Keratinocyte (primary cell): Measurements from ENCODE around the gene ALG10. TPM values are rescaled to one million over a fixed set of nuclear protein-coding genes. Genes with fewer than 3 reads are reported as not detected.
A peak's percentile ranks its signal among the peaks of the same experiment; 100 is the strongest.
"Not testable (repeated sequence)": the region's sequence is repeated elsewhere in the genome, so short reads cannot be mapped to it uniquely, and the experiment has no call there.

ENCODE experiments used
- DNase-seq: peaks from one replicate; pipeline ENCODE4 v3.0.0-alpha.2; 2011; ENCODE audit warnings: low read depth, missing footprints, low spot score
- FAIRE-seq: peaks from 2 replicates; lab custom pipeline; 2011; peaks lifted over from hg19 to GRCh38; lab: Jason Lieb, UNC
- H2AFZ ChIP-seq: 2 replicates; pipeline ENCODE4 v1.6.0; 2012; ENCODE audit warnings: low read length, control low read depth, inconsistent platforms; ENCODE audit not compliant: control insufficient read depth
- H3K27ac ChIP-seq: 2 replicates; pipeline ENCODE4 v1.5.1; 2011; ENCODE audit warnings: low read length; ENCODE audit not compliant: control insufficient read depth, insufficient read depth
- H3K27me3 ChIP-seq: 3 replicates; pipeline ENCODE4 v1.6.0; 2011; ENCODE audit warnings: low read length; ENCODE audit not compliant: control insufficient read depth, insufficient read depth; ENCODE audit errors: extremely low read depth
- H3K36me3 ChIP-seq, 2 experiments: 2 replicates in 1 of 2; 3 replicates in 1 of 2; pipeline ENCODE4 v1.5.1; 2011; ENCODE audit warnings: low read length in 2 of 2, mild to moderate bottlenecking in 1 of 2; ENCODE audit not compliant: control insufficient read depth in 2 of 2, insufficient read depth in 2 of 2; ENCODE audit errors: extremely low read depth in 1 of 2
- H3K4me1 ChIP-seq: 3 replicates; pipeline ENCODE4 v1.5.1; 2011; ENCODE audit warnings: low read length; ENCODE audit not compliant: control insufficient read depth, insufficient read depth; ENCODE audit errors: extremely low read depth
- H3K4me2 ChIP-seq: 3 replicates; pipeline ENCODE4 v1.6.0; 2011; ENCODE audit warnings: low read depth, low read length; ENCODE audit not compliant: control insufficient read depth, insufficient read depth; ENCODE audit errors: extremely low read depth
- H3K4me3 ChIP-seq, 3 experiments: fragments of 200-600 bp in 1 of 3; sonication (generic) in 1 of 3; 2 replicates in 2 of 3; 3 replicates in 1 of 3; pipeline ENCODE4 v1.5.1; 2011 to 2016; ENCODE audit warnings: low read length in 3 of 3, mild to moderate bottlenecking in 3 of 3, control low read depth in 2 of 3, inconsistent platforms in 1 of 3, low read depth in 1 of 3, mixed read lengths in 1 of 3, mixed run types in 1 of 3, moderate library complexity in 1 of 3; ENCODE audit not compliant: control insufficient read depth in 2 of 3, insufficient read depth in 2 of 3; ENCODE audit errors: extremely low read depth in 1 of 3
- H3K79me2 ChIP-seq: 2 replicates; pipeline ENCODE4 v1.6.0; 2012; ENCODE audit warnings: low read length; ENCODE audit not compliant: control insufficient read depth, insufficient read depth
- H3K9ac ChIP-seq: 3 replicates; pipeline ENCODE4 v1.6.0; 2011; ENCODE audit warnings: low read length; ENCODE audit not compliant: control insufficient read depth, insufficient read depth; ENCODE audit errors: extremely low read depth
- H3K9me1 ChIP-seq: 3 replicates; pipeline ENCODE4 v1.6.0; 2011; ENCODE audit warnings: low read length; ENCODE audit not compliant: control insufficient read depth, insufficient read depth; ENCODE audit errors: extremely low read depth
- H3K9me3 ChIP-seq: 2 replicates; pipeline ENCODE4 v1.5.1; 2012; ENCODE audit warnings: low read depth, low read length; ENCODE audit not compliant: control insufficient read depth
- H4K20me1 ChIP-seq: 3 replicates; pipeline ENCODE4 v1.6.0; 2011; ENCODE audit warnings: low read length; ENCODE audit not compliant: control insufficient read depth, insufficient read depth; ENCODE audit errors: extremely low read depth
- CTCF ChIP-seq, 3 experiments: IDR thresholded peaks in 1 of 3; conservative IDR thresholded peaks in 1 of 3; optimal IDR thresholded peaks in 1 of 3; 2 replicates in 2 of 3; 3 replicates in 1 of 3; pipeline versions ENCODE3 to v1.5.1; 2011; ENCODE audit warnings: low read length in 3 of 3, mild to moderate bottlenecking in 3 of 3, moderate library complexity in 2 of 3, control low read depth in 1 of 3, inconsistent platforms in 1 of 3; ENCODE audit not compliant: insufficient read depth in 2 of 3; ENCODE audit errors: extremely low read depth in 1 of 3
- EZH2 ChIP-seq: IDR thresholded peaks from one replicate; pipeline ENCODE4 v1.6.1; 2012; ENCODE audit warnings: inconsistent platforms, mild to moderate bottlenecking, low read length, moderate library complexity
- dilution Hi-C: fragments of 300-500 bp; cut with MboI; formaldehyde crosslinking; loops from one replicate; pipeline ENCODE4 v1.7.0; 2020; ENCODE audit warnings: low sequenced_read_pairs; ENCODE audit not compliant: extremely low pct_ligation_motif_present
- polyA minus RNA-seq, 3 experiments: library from RNA; depleted of rRNA, polyadenylated mRNA; stranded (reverse); fragments of >200 nt; gene quantifications; 1 replicate in 1 of 3; 2 replicates in 1 of 3; 3 replicates in 1 of 3; pipeline ENCODE4 v1.2.3, GENCODE V29; 2011
- polyA plus RNA-seq, 5 experiments: library from polyadenylated mRNA; depleted of rRNA in 3 of 5; stranded (reverse) in 3 of 5; stranded (forward) in 1 of 5; unstranded in 1 of 5; fragments of >200 nt; gene quantifications; 1 replicate in 1 of 5; 2 replicates in 3 of 5; 3 replicates in 1 of 5; pipeline versions ENCODE4 v1.2.1 to v1.2.3, GENCODE V29; 2011 to 2012; ENCODE audit warnings: missing spikeins in 2 of 5, low read depth in 1 of 5, low replicate concordance in 1 of 5

ALG10 gene, protein sequence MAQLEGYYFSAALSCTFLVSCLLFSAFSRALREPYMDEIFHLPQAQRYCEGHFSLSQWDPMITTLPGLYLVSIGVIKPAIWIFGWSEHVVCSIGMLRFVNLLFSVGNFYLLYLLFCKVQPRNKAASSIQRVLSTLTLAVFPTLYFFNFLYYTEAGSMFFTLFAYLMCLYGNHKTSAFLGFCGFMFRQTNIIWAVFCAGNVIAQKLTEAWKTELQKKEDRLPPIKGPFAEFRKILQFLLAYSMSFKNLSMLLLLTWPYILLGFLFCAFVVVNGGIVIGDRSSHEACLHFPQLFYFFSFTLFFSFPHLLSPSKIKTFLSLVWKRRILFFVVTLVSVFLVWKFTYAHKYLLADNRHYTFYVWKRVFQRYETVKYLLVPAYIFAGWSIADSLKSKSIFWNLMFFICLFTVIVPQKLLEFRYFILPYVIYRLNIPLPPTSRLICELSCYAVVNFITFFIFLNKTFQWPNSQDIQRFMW
- polyA plus RNA-seq (7.5 to 10.6 TPM (median 7.6 TPM) in 3 replicates), polyA minus RNA-seq (25.2 to 31.1 TPM (median 29.0 TPM) in 3 replicates)
- 0.34 TPM for polyA plus RNA-seq (2011; ENCODE audit: low read depth)
- polyA plus RNA-seq (2011; cell fraction: cytosol; rRNA removed), result 2.0 and 4.1 TPM in 2 replicates
- 8.3 and 10.6 TPM in 2 replicates for polyA plus RNA-seq (2011; cell fraction: nucleus; rRNA removed)
- 3.1 and 5.7 TPM in 2 replicates for polyA plus RNA-seq (2012; ENCODE audit: low replicate concordance)
- 4.4 TPM for polyA minus RNA-seq (2011; cell fraction: cytosol; rRNA and poly(A)+ RNA removed)
- polyA minus RNA-seq (2011; cell fraction: nucleus; rRNA and poly(A)+ RNA removed), result 23.0 and 30.5 TPM in 2 replicates

- H3K9me1 ChIP-seq, result no peaks in the 10 kb centered on the region
- TF ChIP-seq EZH2 (no peak), CTCF (optimal IDR thresholded peaks at IDR 0.05 in 1 of 3, IDR thresholded peaks at IDR 0.05 in 1 of 3, conservative IDR thresholded peaks at IDR 0.05 in 1 of 3; ENCODE audit: extremely low read depth in 1 of 3, insufficient read depth in 2 of 3, low read length in 3 of 3) (peak; percentile 6 to 53 (median 47))
- H3K36me3 ChIP-seq, result no peaks in the 10 kb centered on the region
- H4K20me1 ChIP-seq, result no peaks in the 10 kb centered on the region
- DNase-seq, result peak; percentile 64
- dilution Hi-C loops, result no loop called here
- H3K9me3 ChIP-seq, result no peaks in the 10 kb centered on the region
- peak within 1 kb of the TSS; percentile 70 for H3K27ac ChIP-seq
- no peaks in the 10 kb centered on the region for H3K27me3 ChIP-seq
- peak; percentile 63 for FAIRE-seq
- H3K9ac ChIP-seq, result peak within 1 kb of the TSS; percentile 85
- peak within 1 kb of the TSS; percentile 72 to 87 (median 86) for H3K4me3 ChIP-seq
- H2AFZ ChIP-seq, result peak within 1 kb of the TSS; percentile 97
- peaks cover 4% of the 10 kb centered on the region for H3K4me1 ChIP-seq
- H3K4me2 ChIP-seq, result peak within 1 kb of the TSS; percentile 92
- peaks cover 5% of the 10 kb centered on the region for H3K79me2 ChIP-seq
Observed at GRCh38 chr12:34022079-34022830, at the start of gene ALG10. TSS of gene ALG10 (plus strand) at chr12:34022496. CDS start at chr12:34022600, 104 bp downstream.

DNA sequence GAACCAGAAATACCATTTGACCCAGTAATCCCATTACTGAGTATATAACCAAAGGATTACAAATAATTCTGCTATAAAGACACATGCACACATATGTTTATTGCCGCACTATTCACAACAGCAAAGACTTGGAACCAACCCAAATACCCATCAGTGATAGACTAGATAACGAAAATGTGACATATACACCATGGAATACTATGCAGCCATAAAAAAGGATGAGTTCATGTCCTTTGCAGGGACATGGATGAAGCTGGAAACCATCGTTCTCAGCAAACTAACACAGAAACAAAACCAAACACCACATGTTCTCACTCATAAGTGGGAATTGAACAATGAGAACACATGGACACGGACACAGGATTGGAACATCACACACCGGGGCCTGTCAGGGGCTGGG is 49.4 kb upstream of the ALG10 start:
- dilution Hi-C loops, H3K4me1 ChIP-seq: not testable (repeated sequence)

More for the DNA sequence above, 49.4 kb upstream of the ALG10 start:
- not testable (repeated sequence) for H3K27me3 ChIP-seq, FAIRE-seq, H3K27ac ChIP-seq, H3K4me2 ChIP-seq, H3K9me1 ChIP-seq, DNase-seq, H3K4me3 ChIP-seq, H3K36me3 ChIP-seq, H3K79me2 ChIP-seq, H3K9ac ChIP-seq, H4K20me1 ChIP-seq, H2AFZ ChIP-seq, H3K9me3 ChIP-seq
